Measurements from ENCODE around the gene MBOAT1. TPM values are rescaled to one million over a fixed set of nuclear protein-coding genes. Genes with fewer than 3 reads are reported as not detected.

The MBOAT1 gene
- polyA plus RNA-seq, 1 of the 3 experiments (the other 2 are of a cell fraction): 3.0 TPM

GRCh38 chr6:20166210-20166609 is 46.1 kb downstream of the MBOAT1 start:
- no peak overlapping the region for H3K27ac ChIP-seq (ENCODE audit: low read depth in 2 of 2, low read length in 1 of 2)
- H3K9me2 ChIP-seq: no peaks in the 10 kb centered on the region
- no peaks in the 10 kb centered on the region for H3K4me1 ChIP-seq (ENCODE audit: control insufficient read depth in 1 of 2, insufficient read depth in 2 of 2, low read depth in 1 of 2, low read length in 1 of 2)
- no peaks in the 10 kb centered on the region for H3K27me3 ChIP-seq (ENCODE audit: insufficient read depth)
- ChIA-PET POLR2A (no interaction called here), CTCF (interaction anchor here (0.7 kb wide), 1 partner anchor 10 kb away, joined by 3 read pairs; no protein-coding TSS in a partner anchor)
- TF ChIP-seq CHD2 (IDR thresholded peaks at IDR 0.05; ENCODE audit: low read length, partially characterized antibody) (no peak), FOXM1 (IDR thresholded peaks at IDR 0.05; ENCODE audit: low read depth) (no peak), SMC3 (IDR thresholded peaks at IDR 0.05; ENCODE audit: low read depth, low read length) (no peak), TCF12 (IDR thresholded peaks at IDR 0.05) (no peak), RXRA (IDR thresholded peaks at IDR 0.05; ENCODE audit: borderline replicate concordance, low read depth) (no peak), USF2 (IDR thresholded peaks at IDR 0.05; ENCODE audit: borderline replicate concordance, low read depth, low read length) (no peak), PBX3 (IDR thresholded peaks at IDR 0.05) (no peak), CTCF (IDR thresholded peaks at IDR 0.05) (no peak), RCOR1 (IDR thresholded peaks at IDR 0.05; ENCODE audit: low read length) (no peak), MAX (IDR thresholded peaks at IDR 0.05; ENCODE audit: low read depth) (no peak), FOSL2 (IDR thresholded peaks at IDR 0.05; ENCODE audit: borderline replicate concordance, low read depth) (no peak), RAD21 (IDR thresholded peaks at IDR 0.05; ENCODE audit: low read length) (no peak), NRF1 (IDR thresholded peaks at IDR 0.05; ENCODE audit: low read depth, low read length) (no peak)
- no peak overlapping the region for H3K9ac ChIP-seq
- no peak overlapping the region for H3K4me2 ChIP-seq
- DNase-seq: no peak
- H3F3A ChIP-seq (replicated peaks; ENCODE audit: insufficient read depth): no peaks in the 10 kb centered on the region
- H3K79me2 ChIP-seq (ENCODE audit: insufficient read depth): no peaks in the 10 kb centered on the region
- no peaks in the 10 kb centered on the region for H4K20me1 ChIP-seq (ENCODE audit: insufficient read depth)
- H3K4me3 ChIP-seq (ENCODE audit: low read depth in 2 of 2, low read length in 1 of 2): no peak overlapping the region; a peak in 1 of 4 replicates
- no peaks in the 10 kb centered on the region for H3K9me3 ChIP-seq
- H3K36me3 ChIP-seq (replicated peaks in 1 of 2; ENCODE audit: control insufficient read depth in 1 of 2, insufficient read depth in 2 of 2, low read length in 1 of 2): no peaks in the 10 kb centered on the region
- H2AFZ ChIP-seq (ENCODE audit: low read depth): no peak overlapping the region
- WGBS (ENCODE audit: low lambda C conversion rate): 100% methylated on average over 2 of the region's 2 CpGs

- H3K4me3 ChIP-seq (ENCODE audit: low read depth in 2 of 2, low read length in 1 of 2): no peak overlapping the region
- no peaks in the 10 kb centered on the region for H3K27me3 ChIP-seq (ENCODE audit: insufficient read depth)
- no peaks in the 10 kb centered on the region for H3K4me1 ChIP-seq (ENCODE audit: control insufficient read depth in 1 of 2, insufficient read depth in 2 of 2, low read depth in 1 of 2, low read length in 1 of 2)
- no peaks in the 10 kb centered on the region for H3K79me2 ChIP-seq (ENCODE audit: insufficient read depth)
- no peaks in the 10 kb centered on the region for H3F3A ChIP-seq (replicated peaks; ENCODE audit: insufficient read depth)
- H3K9me3 ChIP-seq: no peaks in the 10 kb centered on the region
- H3K9me2 ChIP-seq: no peaks in the 10 kb centered on the region
- DNase-seq: no peak
- ChIA-PET POLR2A (no interaction called here), CTCF (no interaction called here)
- no peaks in the 10 kb centered on the region for H3K36me3 ChIP-seq (replicated peaks in 1 of 2; ENCODE audit: control insufficient read depth in 1 of 2, insufficient read depth in 2 of 2, low read length in 1 of 2)
- no peak overlapping the region for H3K4me2 ChIP-seq
- WGBS (ENCODE audit: low lambda C conversion rate): 70% methylated on average over 2 of the region's 2 CpGs
- no peak overlapping the region for H2AFZ ChIP-seq (ENCODE audit: low read depth)
- no peak overlapping the region for H3K27ac ChIP-seq (ENCODE audit: low read depth in 2 of 2, low read length in 1 of 2)
- no peak overlapping the region for H3K9ac ChIP-seq
- no peaks in the 10 kb centered on the region for H4K20me1 ChIP-seq (ENCODE audit: insufficient read depth)
- TF ChIP-seq REST (IDR thresholded peaks at IDR 0.05; ENCODE audit: low read depth, low read length): no peak
These were observed 49.8 kb downstream of the MBOAT1 start for GRCh38 chr6:20162515-20162914.

Data from SK-N-SH (cell line).